Measurements from ENCODE around the gene TMEM132A.

Gene TMEM132A

GRCh38 chr11:60966890-60967289 is 42.6 kb downstream of the TMEM132A start:
- no peak for DNase-seq (ENCODE audit: low read depth)
- H3K4me3 ChIP-seq (ENCODE audit: low read depth, low read length), result no peak overlapping the region
- TF ChIP-seq MYC (IDR thresholded peaks at IDR 0.05; ENCODE audit: low read depth, low read length) (no peak), POLR2A (IDR thresholded peaks at IDR 0.05; ENCODE audit: extremely low read depth, insufficient read length) (no peak), CTCF (IDR thresholded peaks at IDR 0.05; ENCODE audit: low read depth, low read length) (no peak), MAX (IDR thresholded peaks at IDR 0.05; ENCODE audit: low read depth, low read length) (no peak)

GRCh38 chr11:60968223-60968622 is 44.0 kb downstream of the TMEM132A start:
- TF ChIP-seq MAX (IDR thresholded peaks at IDR 0.05; ENCODE audit: low read depth, low read length), result no peak
- no peak for TF ChIP-seq POLR2A (IDR thresholded peaks at IDR 0.05; ENCODE audit: extremely low read depth, insufficient read length)
- no peak for TF ChIP-seq MYC (IDR thresholded peaks at IDR 0.05; ENCODE audit: low read depth, low read length)
- TF ChIP-seq CTCF (IDR thresholded peaks at IDR 0.05; ENCODE audit: low read depth, low read length), result no peak
- H3K4me3 ChIP-seq (ENCODE audit: low read depth, low read length), result no peak overlapping the region
- DNase-seq (ENCODE audit: low read depth), result no peak

GRCh38 chr11:60970369-60970774 is 46.1 kb downstream of the TMEM132A start:
- peak; percentile 64 for DNase-seq (ENCODE audit: low read depth)
- peak; percentile 97 for TF ChIP-seq CTCF (IDR thresholded peaks at IDR 0.05; ENCODE audit: low read depth, low read length)
- TF ChIP-seq MYC (IDR thresholded peaks at IDR 0.05; ENCODE audit: low read depth, low read length), result no peak
- no peak for TF ChIP-seq POLR2A (IDR thresholded peaks at IDR 0.05; ENCODE audit: extremely low read depth, insufficient read length)
- TF ChIP-seq MAX (IDR thresholded peaks at IDR 0.05; ENCODE audit: low read depth, low read length), result 0 out of 2 replicates have a peak, but pooled peaks have one; percentile 4
- H3K4me3 ChIP-seq (ENCODE audit: low read depth, low read length), result no peak overlapping the region

- no peak for DNase-seq (ENCODE audit: low read depth)
- H3K4me3 ChIP-seq (ENCODE audit: low read depth, low read length), result no peak overlapping the region
- TF ChIP-seq CTCF (IDR thresholded peaks at IDR 0.05; ENCODE audit: low read depth, low read length), result no peak
- no peak for TF ChIP-seq POLR2A (IDR thresholded peaks at IDR 0.05; ENCODE audit: extremely low read depth, insufficient read length)
These were observed 46.6 kb downstream of the TMEM132A start for GRCh38 chr11:60970890-60971289.

GRCh38 chr11:60971520-60971919 is 47.3 kb downstream of the TMEM132A start, which contains the start of gene CD6:
Gene CD6 (plus strand): TSS chr11:60971680. CDS start chr11:60971866, 186 bp downstream.
- H3K4me3 ChIP-seq (ENCODE audit: low read depth, low read length), result no peak within 1 kb of the TSS
- peak; percentile 44 for DNase-seq (ENCODE audit: low read depth)
- TF ChIP-seq CTCF (IDR thresholded peaks at IDR 0.05; ENCODE audit: low read depth, low read length) (no peak), MAX (IDR thresholded peaks at IDR 0.05; ENCODE audit: low read depth, low read length) (no peak), POLR2A (IDR thresholded peaks at IDR 0.05; ENCODE audit: extremely low read depth, insufficient read length) (no peak), MYC (IDR thresholded peaks at IDR 0.05; ENCODE audit: low read depth, low read length) (no peak)

All from NB4 (cell line).